Stimulated activated naive CD8-positive, alpha-beta T cell treated with anti-CD3 and anti-CD28 coated beads, Interleukin-15, amount 100 ng/mL, for 72 hours (primary cell): ENCODE measurements around the gene PRCD.

ENCODE experiments used
- ATAC-seq: fragments of 150-1000 bp; cut with Tn5 transposase; 2 replicates; pipeline ENCODE4 v1.10.0; 2021; ENCODE audit warnings: mild to moderate bottlenecking, moderate library complexity
- DNase-seq, 2 donors: peaks; one replicate each; pipeline ENCODE4 v3.0.0; 2021 to 2022
- H3K27ac Mint-ChIP-seq, 2 donors: one replicate each; pipeline ENCODE4 v1.8.0; 2022; ENCODE audit warnings: mild to moderate bottlenecking in 2 of 2, mixed read lengths in 2 of 2, moderate library complexity in 2 of 2
- H3K27me3 Mint-ChIP-seq: one replicate; pipeline ENCODE4 v1.8.0; 2022; ENCODE audit warnings: mixed read lengths
- H3K4me1 Mint-ChIP-seq: one replicate; pipeline ENCODE4 v1.8.0; 2022; ENCODE audit warnings: mild to moderate bottlenecking, mixed read lengths
- H3K4me3 Mint-ChIP-seq, 2 donors: one replicate each; pipeline ENCODE4 v1.8.0; 2022; ENCODE audit warnings: mild to moderate bottlenecking in 2 of 2, mixed read lengths in 2 of 2, moderate library complexity in 1 of 2
- H3K9me3 Mint-ChIP-seq, 2 donors: one replicate each; pipeline ENCODE4 v1.8.0; 2022; ENCODE audit warnings: mixed read lengths in 2 of 2

Gene PRCD

GRCh38 chr17:76539631-76540271, at the start of gene PRCD:
Gene PRCD (plus strand): TSS chr17:76540044. CDS start chr17:76540142, 98 bp downstream.
- ATAC-seq (no peak), DNase-seq (no peak)
- no peaks in the 10 kb centered on the region for H3K9me3 Mint-ChIP-seq
- H3K27me3 Mint-ChIP-seq: peaks cover 40% of the 10 kb centered on the region
- no peak within 1 kb of the TSS for H3K27ac Mint-ChIP-seq
- H3K4me3 Mint-ChIP-seq: peak within 1 kb of the TSS; percentile 28 to 73
- H3K4me1 Mint-ChIP-seq: peaks cover 26% of the 10 kb centered on the region

GRCh38 chr17:76490112-76490710, 49.6 kb upstream of the PRCD start:
- Mint-ChIP-seq H3K4me3 (no peak overlapping the region), H3K9me3 (no peaks in the 10 kb centered on the region), H3K27me3 (no peaks in the 10 kb centered on the region), H3K4me1 (peaks cover 49% of the 10 kb centered on the region), H3K27ac (peak overlapping the region in 1 of 2 donors; percentile 23)
- DNase-seq (no peak), ATAC-seq (no peak)

- ATAC-seq: peak; percentile 27
- no peaks in the 10 kb centered on the region for H3K9me3 Mint-ChIP-seq
- peak in 1 of 2 donors; percentile 29 for DNase-seq
Observed at GRCh38 chr17:76491271-76492122, 48.3 kb upstream of the PRCD start.

GRCh38 chr17:76492123-76492988, 47.5 kb upstream of the PRCD start:
- peak; percentile 35 to 61 for DNase-seq
- peak overlapping the region; percentile 80 to 82 for H3K4me3 Mint-ChIP-seq
- H3K9me3 Mint-ChIP-seq: no peaks in the 10 kb centered on the region
- peak overlapping the region; percentile 87 to 91 for H3K27ac Mint-ChIP-seq
- no peaks in the 10 kb centered on the region for H3K27me3 Mint-ChIP-seq
- H3K4me1 Mint-ChIP-seq: peaks cover 66% of the 10 kb centered on the region
- ATAC-seq: peak; percentile 75

More at GRCh38 chr17:76491271-76492122, 48.3 kb upstream of the PRCD start:
- no peaks in the 10 kb centered on the region for H3K27me3 Mint-ChIP-seq
- H3K4me1 Mint-ChIP-seq: peaks cover 57% of the 10 kb centered on the region
- H3K27ac Mint-ChIP-seq: peak overlapping the region; percentile 87 to 91
- H3K4me3 Mint-ChIP-seq: peak overlapping the region; percentile 80 to 82

- Mint-ChIP-seq H3K4me3 (peak overlapping the region; percentile 80 to 82), H3K9me3 (no peaks in the 10 kb centered on the region), H3K4me1 (peaks cover 73% of the 10 kb centered on the region), H3K27ac (peak overlapping the region; percentile 24 to 93), H3K27me3 (no peaks in the 10 kb centered on the region)
- peak; percentile 74 for ATAC-seq
- peak in 1 of 2 donors; percentile 64 for DNase-seq
Observed at GRCh38 chr17:76492989-76493501, 46.8 kb upstream of the PRCD start.

- DNase-seq (no peak), ATAC-seq (peak; percentile 7)
- Mint-ChIP-seq H3K4me1 (peaks cover 79% of the 10 kb centered on the region), H3K4me3 (peak overlapping the region; percentile 80 to 82), H3K27me3 (no peaks in the 10 kb centered on the region), H3K27ac (peak overlapping the region; percentile 24 to 93), H3K9me3 (no peaks in the 10 kb centered on the region)
Observed at GRCh38 chr17:76493505-76494167, 46.2 kb upstream of the PRCD start.

- Mint-ChIP-seq H3K9me3 (no peaks in the 10 kb centered on the region), H3K4me3 (no peak overlapping the region), H3K27me3 (no peaks in the 10 kb centered on the region), H3K4me1 (peaks cover 94% of the 10 kb centered on the region), H3K27ac (peak overlapping the region in 1 of 2 donors; percentile 59)
- DNase-seq (no peak), ATAC-seq (no peak)
Observed at GRCh38 chr17:76495663-76496400, 44.0 kb upstream of the PRCD start.

- no peaks in the 10 kb centered on the region for H3K9me3 Mint-ChIP-seq
- H3K27me3 Mint-ChIP-seq: no peaks in the 10 kb centered on the region
- no peak for ATAC-seq
- no peak for DNase-seq
- H3K4me3 Mint-ChIP-seq: no peak overlapping the region
- H3K4me1 Mint-ChIP-seq: peaks cover 91% of the 10 kb centered on the region
- peak overlapping the region in 1 of 2 donors; percentile 85 for H3K27ac Mint-ChIP-seq
Observed at GRCh38 chr17:76496464-76496863, 43.4 kb upstream of the PRCD start.

GRCh38 chr17:76497699-76497978, 42.2 kb upstream of the PRCD start:
- Mint-ChIP-seq H3K4me1 (peaks cover 89% of the 10 kb centered on the region), H3K27ac (no peak overlapping the region), H3K27me3 (no peaks in the 10 kb centered on the region), H3K9me3 (no peaks in the 10 kb centered on the region), H3K4me3 (no peak overlapping the region)
- ATAC-seq (no peak), DNase-seq (no peak)

- Mint-ChIP-seq H3K27ac (peak overlapping the region in 1 of 2 donors; percentile 19), H3K4me3 (no peak overlapping the region), H3K9me3 (no peaks in the 10 kb centered on the region), H3K4me1 (peaks cover 84% of the 10 kb centered on the region), H3K27me3 (no peaks in the 10 kb centered on the region)
- no peak for DNase-seq
- ATAC-seq: no peak
Observed at GRCh38 chr17:76497979-76498875, 41.6 kb upstream of the PRCD start.

GRCh38 chr17:76498876-76499251, 41.0 kb upstream of the PRCD start:
- no peak for DNase-seq
- no peak overlapping the region for H3K27ac Mint-ChIP-seq
- H3K4me3 Mint-ChIP-seq: no peak overlapping the region
- H3K4me1 Mint-ChIP-seq: peaks cover 77% of the 10 kb centered on the region
- H3K9me3 Mint-ChIP-seq: no peaks in the 10 kb centered on the region
- H3K27me3 Mint-ChIP-seq: no peaks in the 10 kb centered on the region
- no peak for ATAC-seq

GRCh38 chr17:76499267-76499667, 40.6 kb upstream of the PRCD start:
- no peaks in the 10 kb centered on the region for H3K9me3 Mint-ChIP-seq
- DNase-seq (no peak), ATAC-seq (no peak)
- H3K27me3 Mint-ChIP-seq: no peaks in the 10 kb centered on the region
- H3K27ac Mint-ChIP-seq: no peak overlapping the region
- peak overlapping the region; percentile 29 to 89 for H3K4me3 Mint-ChIP-seq
- H3K4me1 Mint-ChIP-seq: peaks cover 73% of the 10 kb centered on the region

GRCh38 chr17:76500074-76500746, 39.6 kb upstream of the PRCD start:
- Mint-ChIP-seq H3K27me3 (no peaks in the 10 kb centered on the region), H3K4me1 (peaks cover 68% of the 10 kb centered on the region), H3K4me3 (peak overlapping the region; percentile 89 to 94), H3K9me3 (no peaks in the 10 kb centered on the region), H3K27ac (peak overlapping the region; percentile 40 to 91)
- no peak for DNase-seq
- ATAC-seq: no peak
